GF-D8 (cell line): ENCODE results near the gene STXBP5L.
"Not testable (repeated sequence)": the region's sequence is repeated elsewhere in the genome, so short reads cannot be mapped to it uniquely, and the experiment has no call there.

Source experiments
- DNase-seq: peaks from one replicate; lab custom pipeline; 2025; lab: John Stamatoyannopoulos, UW

Gene STXBP5L

GRCh38 chr3:121231872-121232271 lies 323.9 kb downstream of the STXBP5L start:
- no peak for DNase-seq

GRCh38 chr3:121232309-121233225 lies 324.6 kb downstream of the STXBP5L start:
- no peak for DNase-seq

GRCh38 chr3:121243208-121243607 lies 335.2 kb downstream of the STXBP5L start:
- DNase-seq = no peak

GRCh38 chr3:121252676-121253075 lies 344.7 kb downstream of the STXBP5L start:
- DNase-seq = no peak

GRCh38 chr3:121269389-121269788 lies 361.4 kb downstream of the STXBP5L start:
- no peak for DNase-seq

- no peak for DNase-seq
These were observed 366.4 kb downstream of the STXBP5L start for GRCh38 chr3:121274411-121274810.

GRCh38 chr3:121295452-121295851 lies 387.4 kb downstream of the STXBP5L start:
- no peak for DNase-seq

GRCh38 chr3:121295979-121296378 lies 388.0 kb downstream of the STXBP5L start:
- DNase-seq = no peak

GRCh38 chr3:121324320-121324719 lies 416.3 kb downstream of the STXBP5L start:
- no peak for DNase-seq

GRCh38 chr3:121330118-121330517 lies 422.1 kb downstream of the STXBP5L start:
- DNase-seq = no peak

GRCh38 chr3:121330634-121331033 lies 422.6 kb downstream of the STXBP5L start:
- no peak for DNase-seq

- DNase-seq = not testable (repeated sequence)
These were observed 448.0 kb downstream of the STXBP5L start for GRCh38 chr3:121355960-121356359.

- DNase-seq = no peak
These were observed 454.2 kb downstream of the STXBP5L start for GRCh38 chr3:121362035-121362734.

GRCh38 chr3:121388308-121388707 lies 480.3 kb downstream of the STXBP5L start:
- DNase-seq = not testable (repeated sequence)

- DNase-seq = not testable (repeated sequence)
These were observed 488.0 kb downstream of the STXBP5L start for GRCh38 chr3:121395967-121396366.

GRCh38 chr3:121398051-121398450 lies 490.0 kb downstream of the STXBP5L start:
- DNase-seq = not testable (repeated sequence)

GRCh38 chr3:121399820-121400219 lies 491.8 kb downstream of the STXBP5L start:
- no peak for DNase-seq

- DNase-seq = no peak
These were observed 497.6 kb downstream of the STXBP5L start for GRCh38 chr3:121405631-121406030.

- no peak for DNase-seq
These were observed 503.5 kb downstream of the STXBP5L start for GRCh38 chr3:121411523-121411922.

- no peak for DNase-seq
These were observed 506.9 kb downstream of the STXBP5L start for GRCh38 chr3:121414924-121415323.

GRCh38 chr3:121418182-121418581 lies 510.2 kb downstream of the STXBP5L start:
- DNase-seq = no peak

GRCh38 chr3:121424549-121424948 lies 516.5 kb downstream of the STXBP5L start:
- DNase-seq = no peak

- no peak for DNase-seq
These were observed 522.7 kb downstream of the STXBP5L start for GRCh38 chr3:121430664-121431215.
